Measurements from ENCODE around the gene ARMCX6. TPM values are rescaled to one million over a fixed set of nuclear protein-coding genes. Genes with fewer than 3 reads are reported as not detected.

ARMCX6 gene
- 10 to 100 TPM; 31.0 to 62.4 (median 44.7) TPM for total RNA-seq
- 10 to 100 TPM; 34.2 to 42.0 (median 38.5) TPM for polyA plus RNA-seq
- long read RNA-seq, donor 1, transcript ARMCX6-206 (4 exons, 846 nt), result major isoform, 12 of 18 reads
- long read RNA-seq, donor 1, transcript ARMCX6-201 (3 exons, 1,846 nt), result minor isoform, 5 of 18 reads
- long read RNA-seq, donor 1, partial matches to known transcripts, result 0 of 18 reads
- long read RNA-seq, donor 1, other reads (novel, unspliced or antisense), result 0 of 18 reads
- long read RNA-seq, donor 2, transcript ARMCX6-206 (4 exons, 846 nt), result major isoform, 16 of 23 reads
- long read RNA-seq, donor 2, transcript ARMCX6-201 (3 exons, 1,846 nt), result minor isoform, 7 of 23 reads
- long read RNA-seq, donor 2, partial matches to known transcripts, result 0 of 23 reads
- long read RNA-seq, donor 2, other reads (novel, unspliced or antisense), result 0 of 23 reads

DNA sequence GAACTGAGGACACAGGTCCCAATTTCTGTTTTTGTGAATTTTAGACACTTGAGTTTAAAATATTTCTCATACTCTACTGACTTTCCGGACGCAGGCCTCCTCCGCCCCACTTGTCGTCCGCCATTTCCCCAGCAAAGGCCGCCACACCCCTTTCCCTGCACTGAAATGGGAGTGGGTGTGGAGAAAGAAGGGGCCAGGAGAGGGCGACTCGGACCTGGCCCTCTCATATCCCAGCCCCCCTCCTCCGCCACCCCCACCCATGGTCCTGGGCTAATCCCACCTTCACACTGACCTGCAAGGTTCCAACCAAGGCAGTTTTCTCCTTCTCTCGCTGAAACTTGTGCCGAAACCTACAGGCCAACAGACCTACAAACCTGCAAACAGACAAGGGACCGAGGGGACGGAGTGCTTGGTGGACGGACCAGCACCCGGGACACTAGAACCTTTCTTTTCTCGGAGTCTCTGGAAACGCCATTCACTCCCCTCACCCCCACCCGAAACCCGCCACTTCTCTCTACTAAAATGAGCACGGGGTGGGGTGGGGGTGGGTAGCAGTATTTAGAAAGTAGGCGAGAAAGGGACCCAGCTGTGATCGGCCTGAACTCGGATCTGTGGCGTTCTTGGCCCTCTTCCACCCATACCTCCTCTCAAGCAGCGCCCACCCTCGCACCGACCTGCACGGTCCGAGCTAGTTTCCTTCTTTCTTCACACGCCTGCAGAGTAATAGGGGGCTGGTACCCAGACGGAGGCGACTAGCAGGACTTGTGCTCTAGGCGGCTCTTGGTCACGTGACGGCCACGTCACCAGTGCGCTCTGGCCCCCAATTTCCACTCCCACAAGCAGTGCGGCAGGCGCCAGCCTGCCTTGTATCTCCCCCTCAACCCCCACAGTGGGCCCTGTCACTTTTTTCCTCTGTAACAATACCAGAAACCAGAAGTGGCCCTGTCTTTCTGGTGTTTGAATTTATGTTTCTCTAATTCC is at the start of gene ARMCX6:
ARMCX6 (minus strand) TSS at position 790 of the 981 bp plus-strand sequence. CDS start 1,380 bp downstream, outside the sequence.
- peak within 1 kb of the TSS; percentile 44 to 77 (median 58) for H3K4me3 ChIP-seq
- TF ChIP-seq POLR2A (IDR thresholded peaks at IDR 0.05), result no peak
- TF ChIP-seq, protein P1, sequence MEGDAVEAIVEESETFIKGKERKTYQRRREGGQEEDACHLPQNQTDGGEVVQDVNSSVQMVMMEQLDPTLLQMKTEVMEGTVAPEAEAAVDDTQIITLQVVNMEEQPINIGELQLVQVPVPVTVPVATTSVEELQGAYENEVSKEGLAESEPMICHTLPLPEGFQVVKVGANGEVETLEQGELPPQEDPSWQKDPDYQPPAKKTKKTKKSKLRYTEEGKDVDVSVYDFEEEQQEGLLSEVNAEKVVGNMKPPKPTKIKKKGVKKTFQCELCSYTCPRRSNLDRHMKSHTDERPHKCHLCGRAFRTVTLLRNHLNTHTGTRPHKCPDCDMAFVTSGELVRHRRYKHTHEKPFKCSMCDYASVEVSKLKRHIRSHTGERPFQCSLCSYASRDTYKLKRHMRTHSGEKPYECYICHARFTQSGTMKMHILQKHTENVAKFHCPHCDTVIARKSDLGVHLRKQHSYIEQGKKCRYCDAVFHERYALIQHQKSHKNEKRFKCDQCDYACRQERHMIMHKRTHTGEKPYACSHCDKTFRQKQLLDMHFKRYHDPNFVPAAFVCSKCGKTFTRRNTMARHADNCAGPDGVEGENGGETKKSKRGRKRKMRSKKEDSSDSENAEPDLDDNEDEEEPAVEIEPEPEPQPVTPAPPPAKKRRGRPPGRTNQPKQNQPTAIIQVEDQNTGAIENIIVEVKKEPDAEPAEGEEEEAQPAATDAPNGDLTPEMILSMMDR (IDR thresholded peaks at IDR 0.05 in 8 of 11, conservative IDR thresholded peaks at IDR 0.05 in 3 of 11), result peak in 8 of 11 experiments; percentile 6 to 64 (median 44)
- peak; percentile 71 to 78 (median 73) for TF ChIP-seq POLR2AphosphoS5 (IDR thresholded peaks at IDR 0.05)
- WGBS, 5 donors, result 0 to 51% (median 6%) methylated on average over 21 to 39 of the region's 39 CpGs
- intact Hi-C loops (cut with DNase I; ENCODE audit: low total_unique reads), result no loop called here
- H3K27me3 ChIP-seq (replicated peaks in 1 of 7), result no peaks in the 10 kb centered on the region
- peaks cover 0 to 24% (median 4%) of the 10 kb centered on the region in 6 donors for H3K4me1 ChIP-seq
- no peaks in the 10 kb centered on the region for H3K9me3 ChIP-seq
- DNase-seq, result peak; percentile 93
- no peaks in the 10 kb centered on the region for H3K36me3 ChIP-seq
- H3K27ac ChIP-seq, result peak within 1 kb of the TSS; percentile 54 to 89 (median 84)

DNA sequence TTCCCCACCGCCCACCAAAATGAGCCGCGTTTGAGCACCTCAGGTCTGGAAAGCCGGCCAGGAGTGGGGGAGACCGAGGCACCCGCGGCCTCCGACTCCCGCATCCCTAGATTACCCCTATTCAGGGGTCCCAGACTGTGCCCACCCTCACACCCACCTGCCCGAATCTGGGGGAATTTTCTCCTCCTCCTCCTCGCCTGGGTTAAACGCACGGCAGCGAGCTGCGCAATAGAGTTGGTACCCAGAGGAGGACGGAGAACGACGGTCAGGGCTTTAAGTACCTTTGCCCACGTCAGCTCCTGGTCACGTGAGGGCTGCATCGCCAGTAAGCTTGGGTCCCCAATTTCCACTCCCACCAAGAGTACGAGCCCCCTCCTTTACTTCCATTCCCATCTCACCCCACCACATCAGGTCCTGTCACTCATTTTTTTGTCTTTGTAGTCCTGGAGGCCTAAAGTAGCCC is 41.8 kb upstream of the ARMCX6 start, which contains the start of gene ARMCX2:
ARMCX2 (minus strand) TSS at position 250 of the 463 bp plus-strand sequence. CDS start 2,262 bp downstream, outside the sequence.
- peak; percentile 78 for DNase-seq
- H3K27ac ChIP-seq, result peak within 1 kb of the TSS in 7 of 8 donors; percentile 61 to 82 (median 73)
- peaks cover 0 to 21% (median 8%) of the 10 kb centered on the region in 6 donors for H3K4me1 ChIP-seq
- TF ChIP-seq POLR2A (IDR thresholded peaks at IDR 0.05), result peak in 1 of 3 donors; percentile 16
- TF ChIP-seq POLR2AphosphoS5 (IDR thresholded peaks at IDR 0.05), result peak; percentile 71 to 94 (median 87)
- TF ChIP-seq, protein P1 (IDR thresholded peaks at IDR 0.05 in 8 of 11, conservative IDR thresholded peaks at IDR 0.05 in 3 of 11), result no peak
- peaks cover 0 to 10% (median 0%) of the 10 kb centered on the region in 6 donors for H3K36me3 ChIP-seq
- intact Hi-C loops (cut with DNase I; ENCODE audit: low total_unique reads), result no loop called here
- 1 to 45% (median 5%) methylated on average over 4 to 22 of the region's 22 CpGs for WGBS, 5 donors
- no peaks in the 10 kb centered on the region for H3K9me3 ChIP-seq
- peak within 1 kb of the TSS; percentile 39 to 77 (median 53) for H3K4me3 ChIP-seq
- peaks cover 0 to 27% (median 0%) of the 10 kb centered on the region in 7 donors for H3K27me3 ChIP-seq (replicated peaks in 1 of 7)

DNA sequence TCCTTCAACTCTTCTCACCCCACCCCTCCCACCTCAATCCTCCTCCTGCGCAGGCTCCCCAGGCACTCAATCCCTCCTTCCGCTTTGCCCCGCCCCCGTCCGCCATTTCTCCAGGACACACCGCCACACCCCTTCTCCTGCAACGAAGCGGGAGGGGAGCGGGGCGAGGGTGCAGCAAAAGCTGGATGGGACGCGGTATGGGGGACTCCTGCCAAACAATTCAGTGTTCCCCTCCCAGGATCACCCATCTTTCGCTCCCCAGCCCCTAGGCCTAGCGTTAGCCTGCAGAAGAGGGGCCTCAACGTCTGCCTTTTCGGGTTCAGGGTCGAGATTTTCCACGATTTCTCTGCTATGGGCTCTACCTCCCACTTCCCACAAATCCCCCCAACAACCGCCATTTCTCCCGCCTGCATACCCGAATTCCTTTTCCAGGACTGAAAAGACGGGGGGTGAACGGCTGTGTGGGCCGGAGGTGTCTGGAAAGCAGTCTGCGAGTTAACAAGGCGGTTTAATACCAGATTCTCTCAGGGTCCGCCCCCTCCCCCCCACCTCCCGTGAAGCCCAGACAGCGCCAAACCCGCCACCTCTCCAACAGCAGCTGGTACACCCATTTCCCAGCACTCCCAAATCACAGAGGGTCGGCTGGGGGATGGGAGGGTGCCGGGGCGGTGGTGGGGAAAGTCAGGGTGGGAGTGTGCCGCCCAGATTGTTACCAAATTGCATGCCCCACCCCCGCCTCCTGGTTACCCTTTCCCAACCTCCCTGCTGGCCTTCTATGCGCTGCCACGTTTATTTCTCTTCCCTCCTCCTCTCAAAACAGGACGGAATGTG is 41.1 kb upstream of the ARMCX6 start:
- intact Hi-C loops (cut with DNase I; ENCODE audit: low total_unique reads), result no loop called here
- DNase-seq, result peak; percentile 84
- Histone ChIP-seq H3K36me3 (peaks cover 0 to 10% (median 0%) of the 10 kb centered on the region in 6 donors), H3K4me1 (peaks cover 0 to 21% (median 8%) of the 10 kb centered on the region in 6 donors), H3K4me3 (peak overlapping the region; percentile 39 to 77 (median 53)), H3K27ac (peak overlapping the region in 7 of 8 donors; percentile 61 to 82 (median 73)), H3K27me3 (replicated peaks in 1 of 7) (peaks cover 0 to 19% (median 0%) of the 10 kb centered on the region in 7 donors), H3K9me3 (no peaks in the 10 kb centered on the region)
- peak; percentile 67 to 83 (median 69) for TF ChIP-seq POLR2AphosphoS5 (IDR thresholded peaks at IDR 0.05)
- TF ChIP-seq, protein P1 (IDR thresholded peaks at IDR 0.05 in 8 of 11, conservative IDR thresholded peaks at IDR 0.05 in 3 of 11), result no peak
- no peak for TF ChIP-seq POLR2A (IDR thresholded peaks at IDR 0.05)
- 1 to 29% (median 2%) methylated on average over 31 to 38 of the region's 38 CpGs for WGBS, 5 donors
